ENCODE measurements around the gene PCDHAC1. TPM values are rescaled to one million over a fixed set of nuclear protein-coding genes. Genes with fewer than 3 reads are reported as not detected.
"Not testable (repeated sequence)": the region's sequence is repeated elsewhere in the genome, so short reads cannot be mapped to it uniquely, and the experiment has no call there.

PCDHAC1 gene, protein sequence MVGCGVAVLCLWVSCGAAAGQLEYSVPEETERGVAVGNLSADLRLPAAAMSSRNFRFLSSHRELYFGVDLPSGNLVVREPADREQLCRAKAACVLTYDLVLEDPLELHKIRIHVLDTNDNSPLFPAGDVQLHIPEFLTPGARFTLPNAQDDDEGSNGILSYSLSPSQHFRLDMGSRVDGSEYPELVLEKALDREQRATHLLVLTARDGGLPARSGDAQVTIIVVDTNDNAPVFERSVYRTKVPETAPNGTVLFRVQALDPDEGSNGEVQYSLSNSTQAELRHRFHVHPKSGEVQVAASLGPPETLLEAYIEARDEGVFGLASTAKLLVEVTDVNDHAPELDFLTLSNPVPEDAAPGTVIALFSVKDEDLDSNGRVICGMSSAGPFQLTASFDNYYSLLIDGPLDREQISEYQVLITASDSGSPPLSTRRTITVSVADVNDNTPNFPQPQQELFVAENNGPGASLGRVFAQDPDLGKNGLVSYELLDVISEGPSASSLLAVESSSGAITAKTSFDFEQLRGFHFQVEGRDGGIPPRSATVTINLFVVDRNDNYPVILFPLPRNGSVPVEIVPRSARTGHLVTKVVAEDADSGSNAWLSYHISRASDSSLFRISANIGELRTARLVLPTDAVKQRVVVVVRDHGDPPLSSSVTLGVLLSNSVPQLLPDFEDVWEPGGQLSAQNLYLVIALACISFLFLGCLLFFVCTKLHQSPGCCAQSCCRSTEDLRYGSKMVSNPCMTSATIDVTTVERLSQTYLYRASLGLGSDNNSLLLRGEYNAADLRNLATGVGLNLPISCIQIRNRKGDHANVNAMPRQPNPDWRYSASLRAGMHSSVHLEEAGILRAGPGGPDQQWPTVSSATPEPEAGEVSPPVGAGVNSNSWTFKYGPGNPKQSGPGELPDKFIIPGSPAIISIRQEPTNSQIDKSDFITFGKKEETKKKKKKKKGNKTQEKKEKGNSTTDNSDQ
- 1.3 TPM for polyA plus RNA-seq (2013, experiment 1 of 2)
- polyA plus RNA-seq (2013, experiment 2 of 2) = 1.3 TPM

- H3K4me3 ChIP-seq (ENCODE audit: low read length) = peak within 1 kb of the TSS; percentile 70
- H3K23ac ChIP-seq (ENCODE audit: low read length) = peak within 1 kb of the TSS; percentile 66
- no peak within 1 kb of the TSS for H2BK15ac ChIP-seq (replicated peaks; ENCODE audit: low read depth)
- H3K9ac ChIP-seq (ENCODE audit: low read length) = peak within 1 kb of the TSS; percentile 77
- no peak within 1 kb of the TSS for H2BK5ac ChIP-seq (ENCODE audit: low read length)
- H3K79me2 ChIP-seq (ENCODE audit: control insufficient read depth, insufficient read depth, low read length) = no peaks in the 10 kb centered on the region
- no peak within 1 kb of the TSS for H2AK5ac ChIP-seq (ENCODE audit: low read length)
- H4K8ac ChIP-seq (ENCODE audit: low read depth, low read length) = no peak within 1 kb of the TSS
- WGBS (ENCODE audit: extremely low coverage, insufficient coverage, low lambda C conversion rate) = no CpG with 5 or more reads among the region's 41 CpGs
- peak within 1 kb of the TSS; percentile 99 for H3K4me2 ChIP-seq (ENCODE audit: low read length)
- peaks cover 2% of the 10 kb centered on the region for H3K4me1 ChIP-seq (ENCODE audit: control insufficient read depth, low read depth, low read length)
- no peak within 1 kb of the TSS for H4K5ac ChIP-seq (ENCODE audit: low read length)
- H3K18ac ChIP-seq (ENCODE audit: low read length) = no peak within 1 kb of the TSS
- no peaks in the 10 kb centered on the region for H3K27me3 ChIP-seq (ENCODE audit: insufficient read depth, low read length, poor library complexity)
- DNase-seq = no peak
- H3K4ac ChIP-seq (ENCODE audit: low read depth, low read length) = no peak within 1 kb of the TSS
- H2BK120ac ChIP-seq (ENCODE audit: low read depth, low read length) = no peak within 1 kb of the TSS
- no peaks in the 10 kb centered on the region for H3K79me1 ChIP-seq (ENCODE audit: low read length)
- no peaks in the 10 kb centered on the region for H3K36me3 ChIP-seq (ENCODE audit: control insufficient read depth, insufficient read depth, low read length)
- peak within 1 kb of the TSS; percentile 55 for H3K27ac ChIP-seq (ENCODE audit: low read depth, low read length)
- peak within 1 kb of the TSS; percentile 89 for H3K56ac ChIP-seq (ENCODE audit: low read length)
Observed at GRCh38 chr5:140925806-140926442, at the start of gene PCDHAC1. Gene PCDHAC1, plus strand, starts transcription at chr5:140926299. Its CDS starts 594 bp downstream, at chr5:140926893.

DNA sequence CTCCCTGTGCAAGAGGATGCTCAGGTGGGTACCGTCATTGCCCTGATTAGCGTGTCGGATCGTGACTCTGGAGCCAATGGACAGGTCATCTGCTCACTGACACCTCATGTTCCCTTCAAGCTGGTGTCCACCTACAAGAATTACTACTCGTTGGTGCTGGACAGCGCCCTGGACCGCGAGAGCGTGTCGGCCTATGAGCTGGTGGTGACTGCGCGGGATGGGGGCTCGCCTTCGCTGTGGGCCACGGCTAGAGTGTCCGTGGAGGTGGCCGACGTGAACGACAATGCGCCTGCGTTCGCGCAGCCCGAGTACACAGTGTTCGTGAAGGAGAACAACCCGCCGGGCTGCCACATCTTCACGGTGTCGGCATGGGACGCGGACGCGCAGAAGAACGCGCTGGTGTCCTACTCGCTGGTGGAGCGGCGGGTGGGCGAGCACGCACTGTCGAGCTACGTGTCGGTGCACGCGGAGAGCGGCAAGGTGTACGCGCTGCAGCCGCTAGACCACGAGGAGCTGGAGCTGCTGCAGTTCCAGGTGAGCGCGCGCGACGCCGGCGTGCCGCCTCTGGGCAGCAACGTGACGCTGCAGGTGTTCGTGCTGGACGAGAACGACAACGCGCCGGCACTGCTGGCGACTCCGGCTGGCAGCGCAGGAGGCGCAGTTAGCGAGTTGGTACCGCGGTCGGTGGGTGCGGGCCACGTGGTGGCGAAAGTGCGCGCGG is 49.4 kb upstream of the PCDHAC1 start:
- H3K9ac ChIP-seq (ENCODE audit: low read length); H3K4ac ChIP-seq (ENCODE audit: low read depth, low read length); H3K4me2 ChIP-seq (ENCODE audit: low read length); H3K18ac ChIP-seq (ENCODE audit: low read length); H3K27ac ChIP-seq (ENCODE audit: low read depth, low read length); H2AK5ac ChIP-seq (ENCODE audit: low read length); H3K79me2 ChIP-seq (ENCODE audit: control insufficient read depth, insufficient read depth, low read length); H3K27me3 ChIP-seq (ENCODE audit: insufficient read depth, low read length, poor library complexity); H4K8ac ChIP-seq (ENCODE audit: low read depth, low read length); H3K79me1 ChIP-seq (ENCODE audit: low read length); H2BK15ac ChIP-seq (replicated peaks; ENCODE audit: low read depth); DNase-seq; H2BK120ac ChIP-seq (ENCODE audit: low read depth, low read length); H3K56ac ChIP-seq (ENCODE audit: low read length); H4K5ac ChIP-seq (ENCODE audit: low read length); H3K36me3 ChIP-seq (ENCODE audit: control insufficient read depth, insufficient read depth, low read length); H3K4me3 ChIP-seq (ENCODE audit: low read length); H2BK5ac ChIP-seq (ENCODE audit: low read length); H3K4me1 ChIP-seq (ENCODE audit: control insufficient read depth, low read depth, low read length): not testable (repeated sequence)
- WGBS (ENCODE audit: extremely low coverage, insufficient coverage, low lambda C conversion rate) = no CpG with 5 or more reads among the region's 80 CpGs
- H3K23ac ChIP-seq (ENCODE audit: low read length) = peak overlapping the region; percentile 16

DNA sequence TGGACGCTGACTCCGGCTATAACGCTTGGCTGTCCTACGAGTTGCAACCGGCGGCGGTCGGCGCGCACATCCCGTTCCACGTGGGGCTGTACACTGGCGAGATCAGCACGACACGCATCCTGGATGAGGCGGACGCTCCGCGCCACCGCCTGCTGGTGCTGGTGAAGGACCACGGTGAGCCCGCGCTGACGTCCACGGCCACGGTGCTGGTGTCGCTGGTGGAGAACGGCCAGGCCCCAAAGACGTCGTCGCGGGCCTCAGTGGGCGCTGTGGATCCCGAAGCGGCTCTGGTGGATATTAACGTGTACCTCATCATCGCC is 48.9 kb upstream of the PCDHAC1 start:
- Histone ChIP-seq H2BK5ac (ENCODE audit: low read length) (no peak overlapping the region), H3K36me3 (ENCODE audit: control insufficient read depth, insufficient read depth, low read length) (no peaks in the 10 kb centered on the region), H3K79me2 (ENCODE audit: control insufficient read depth, insufficient read depth, low read length) (no peaks in the 10 kb centered on the region), H3K4me2 (ENCODE audit: low read length) (no peak overlapping the region), H3K23ac (ENCODE audit: low read length) (no peak overlapping the region), H3K18ac (ENCODE audit: low read length) (no peak overlapping the region), H3K4ac (ENCODE audit: low read depth, low read length) (no peak overlapping the region), H2AK5ac (ENCODE audit: low read length) (no peak overlapping the region), H2BK120ac (ENCODE audit: low read depth, low read length) (no peak overlapping the region), H3K56ac (ENCODE audit: low read length) (no peak overlapping the region), H3K79me1 (ENCODE audit: low read length) (peaks cover 2% of the 10 kb centered on the region), H3K9ac (ENCODE audit: low read length) (no peak overlapping the region), H2BK15ac (replicated peaks; ENCODE audit: low read depth) (no peak overlapping the region), H4K8ac (ENCODE audit: low read depth, low read length) (no peak overlapping the region), H3K4me3 (ENCODE audit: low read length) (no peak overlapping the region), H3K4me1 (ENCODE audit: control insufficient read depth, low read depth, low read length) (no peaks in the 10 kb centered on the region), H3K27me3 (ENCODE audit: insufficient read depth, low read length, poor library complexity) (no peaks in the 10 kb centered on the region), H3K27ac (ENCODE audit: low read depth, low read length) (no peak overlapping the region), H4K5ac (ENCODE audit: low read length) (no peak overlapping the region)
- DNase-seq = no peak
- WGBS (ENCODE audit: extremely low coverage, insufficient coverage, low lambda C conversion rate) = no CpG with 5 or more reads among the region's 37 CpGs

GRCh38 chr5:140881889-140882590 is 44.1 kb upstream of the PCDHAC1 start, which contains the start of gene PCDHA13:
Gene PCDHA13, plus strand, starts transcription at chr5:140882124. Its CDS starts 145 bp downstream, at chr5:140882269.
- no peak within 1 kb of the TSS for H3K23ac ChIP-seq (ENCODE audit: low read length)
- no peak within 1 kb of the TSS for H4K8ac ChIP-seq (ENCODE audit: low read depth, low read length)
- no CpG with 5 or more reads among the region's 35 CpGs for WGBS (ENCODE audit: extremely low coverage, insufficient coverage, low lambda C conversion rate)
- no peak within 1 kb of the TSS for H2AK5ac ChIP-seq (ENCODE audit: low read length)
- H2BK120ac ChIP-seq (ENCODE audit: low read depth, low read length) = no peak within 1 kb of the TSS
- no peak within 1 kb of the TSS for H2BK15ac ChIP-seq (replicated peaks; ENCODE audit: low read depth)
- H3K56ac ChIP-seq (ENCODE audit: low read length) = no peak within 1 kb of the TSS
- H4K5ac ChIP-seq (ENCODE audit: low read length) = no peak within 1 kb of the TSS
- H3K4me3 ChIP-seq (ENCODE audit: low read length) = no peak within 1 kb of the TSS
- no peaks in the 10 kb centered on the region for H3K79me2 ChIP-seq (ENCODE audit: control insufficient read depth, insufficient read depth, low read length)
- no peak within 1 kb of the TSS for H3K9ac ChIP-seq (ENCODE audit: low read length)
- H3K27me3 ChIP-seq (ENCODE audit: insufficient read depth, low read length, poor library complexity) = no peaks in the 10 kb centered on the region
- no peaks in the 10 kb centered on the region for H3K36me3 ChIP-seq (ENCODE audit: control insufficient read depth, insufficient read depth, low read length)
- no peak within 1 kb of the TSS for H2BK5ac ChIP-seq (ENCODE audit: low read length)
- DNase-seq = no peak
- no peak within 1 kb of the TSS for H3K27ac ChIP-seq (ENCODE audit: low read depth, low read length)
- H3K4me2 ChIP-seq (ENCODE audit: low read length) = no peak within 1 kb of the TSS
- no peak within 1 kb of the TSS for H3K4ac ChIP-seq (ENCODE audit: low read depth, low read length)
- no peak within 1 kb of the TSS for H3K18ac ChIP-seq (ENCODE audit: low read length)
- no peaks in the 10 kb centered on the region for H3K4me1 ChIP-seq (ENCODE audit: control insufficient read depth, low read depth, low read length)
- H3K79me1 ChIP-seq (ENCODE audit: low read length) = no peaks in the 10 kb centered on the region

DNA sequence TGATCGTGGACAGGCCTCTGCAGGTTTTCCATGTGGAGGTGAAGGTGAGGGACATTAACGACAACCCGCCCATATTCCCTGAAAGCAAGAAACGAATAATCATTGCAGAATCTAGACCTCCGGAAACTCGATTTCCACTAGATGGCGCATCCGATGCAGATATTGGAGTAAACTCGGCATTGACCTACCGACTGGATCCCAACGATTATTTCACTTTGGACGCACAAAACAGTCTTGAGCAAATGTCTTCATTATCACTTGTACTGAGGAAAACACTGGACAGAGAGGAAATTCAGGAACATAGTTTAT is 43.6 kb upstream of the PCDHAC1 start:
- no peak overlapping the region for H3K56ac ChIP-seq (ENCODE audit: low read length)
- H3K4me2 ChIP-seq (ENCODE audit: low read length) = no peak overlapping the region
- H2BK120ac ChIP-seq (ENCODE audit: low read depth, low read length) = no peak overlapping the region
- no peak overlapping the region for H3K18ac ChIP-seq (ENCODE audit: low read length)
- H4K8ac ChIP-seq (ENCODE audit: low read depth, low read length) = no peak overlapping the region
- peak; percentile 77 for DNase-seq
- H2AK5ac ChIP-seq (ENCODE audit: low read length) = no peak overlapping the region
- no peaks in the 10 kb centered on the region for H3K27me3 ChIP-seq (ENCODE audit: insufficient read depth, low read length, poor library complexity)
- no CpG with 5 or more reads among the region's 12 CpGs for WGBS (ENCODE audit: extremely low coverage, insufficient coverage, low lambda C conversion rate)
- H3K79me1 ChIP-seq (ENCODE audit: low read length) = no peaks in the 10 kb centered on the region
- H3K4ac ChIP-seq (ENCODE audit: low read depth, low read length) = no peak overlapping the region
- no peak overlapping the region for H2BK5ac ChIP-seq (ENCODE audit: low read length)
- no peak overlapping the region for H2BK15ac ChIP-seq (replicated peaks; ENCODE audit: low read depth)
- no peaks in the 10 kb centered on the region for H3K79me2 ChIP-seq (ENCODE audit: control insufficient read depth, insufficient read depth, low read length)
- H4K5ac ChIP-seq (ENCODE audit: low read length) = no peak overlapping the region
- no peak overlapping the region for H3K27ac ChIP-seq (ENCODE audit: low read depth, low read length)
- no peaks in the 10 kb centered on the region for H3K4me1 ChIP-seq (ENCODE audit: control insufficient read depth, low read depth, low read length)
- no peak overlapping the region for H3K4me3 ChIP-seq (ENCODE audit: low read length)
- H3K23ac ChIP-seq (ENCODE audit: low read length) = no peak overlapping the region
- H3K9ac ChIP-seq (ENCODE audit: low read length) = no peak overlapping the region
- no peaks in the 10 kb centered on the region for H3K36me3 ChIP-seq (ENCODE audit: control insufficient read depth, insufficient read depth, low read length)

Measured in mesendoderm (in vitro differentiated cells).